HepG2 (cell line): Measurements from ENCODE around the gene BRD3. TPM values are rescaled to one million over a fixed set of nuclear protein-coding genes. Genes with fewer than 3 reads are reported as not detected.

Experiments
- DNMT1 ChIP-seq: sonication (generic); formaldehyde crosslinking; IDR thresholded peaks from 2 replicates; pipeline ENCODE4 v1.5.1; 2020; ENCODE audit warnings: mild to moderate bottlenecking, missing genetic modification reagents
- JUNB ChIP-seq: sonication (generic); formaldehyde crosslinking; IDR thresholded peaks from 2 replicates; pipeline ENCODE4 v1.8.0; 2022; ENCODE audit warnings: missing genetic modification reagents, mild to moderate bottlenecking, borderline replicate concordance
- MIER3 ChIP-seq: IDR thresholded peaks from 2 replicates; pipeline ENCODE4 v1.6.1; 2016; ENCODE audit warnings: missing compliant biosample characterization, borderline replicate concordance
- NR1H2 ChIP-seq: sonication (generic); formaldehyde crosslinking; IDR thresholded peaks from 2 replicates; pipeline ENCODE4 v1.8.1; 2022; ENCODE audit warnings: low read depth, missing genetic modification reagents, borderline replicate concordance
- RFXANK ChIP-seq: IDR thresholded peaks from 2 replicates; pipeline ENCODE4 v1.6.1; 2016
- TARDBP ChIP-seq: sonication (generic); formaldehyde crosslinking; IDR thresholded peaks from 2 replicates; pipeline ENCODE4 v1.8.0; 2022; ENCODE audit warnings: mild to moderate bottlenecking, missing genetic modification reagents
- TERF1 ChIP-seq: sonication (generic); formaldehyde crosslinking; IDR thresholded peaks from 2 replicates; pipeline ENCODE4 v1.8.0; 2022; ENCODE audit warnings: mild to moderate bottlenecking, missing genetic modification reagents, moderate library complexity
- YEATS4 ChIP-seq: sonication (generic); formaldehyde crosslinking; IDR thresholded peaks from 2 replicates; pipeline ENCODE4 v1.4.0; 2020; ENCODE audit warnings: missing genetic modification reagents, borderline replicate concordance
- ZMYM3 ChIP-seq: sonication (generic); formaldehyde crosslinking; IDR thresholded peaks from 2 replicates; pipeline ENCODE4 v1.5.1; 2020; ENCODE audit warnings: mild to moderate bottlenecking, missing genetic modification reagents
- ZNF10 ChIP-seq: sonication (generic); formaldehyde crosslinking; IDR thresholded peaks from 2 replicates; pipeline ENCODE4 v1.4.0; 2020; ENCODE audit warnings: mild to moderate bottlenecking, low read depth, missing genetic modification reagents, borderline replicate concordance
- ZNF234 ChIP-seq: sonication (generic); formaldehyde crosslinking; conservative IDR thresholded peaks from 2 replicates; pipeline ENCODE4 v1.5.1; 2020; ENCODE audit warnings: mild to moderate bottlenecking, missing genetic modification reagents
- ZNF484 ChIP-seq: sonication (generic); formaldehyde crosslinking; IDR thresholded peaks from 2 replicates; pipeline ENCODE4 v1.5.1; 2020; ENCODE audit warnings: mild to moderate bottlenecking, low read depth, missing genetic modification reagents, borderline replicate concordance
- ZNF513 ChIP-seq: sonication (generic); formaldehyde crosslinking; conservative IDR thresholded peaks from 2 replicates; pipeline ENCODE4 v1.5.0; 2020; ENCODE audit warnings: missing genetic modification reagents
- ZUFSP ChIP-seq: sonication (generic); formaldehyde crosslinking; IDR thresholded peaks from 2 replicates; pipeline ENCODE4 v1.9.0; 2021; ENCODE audit warnings: missing genetic modification reagents, mild to moderate bottlenecking, borderline replicate concordance
- polyA plus RNA-seq, 8 experiments: library from polyadenylated mRNA; depleted of rRNA in 3 of 8; stranded (reverse) in 7 of 8; unstranded in 1 of 8; fragments of >200 nt; fragmentation: Illumina TruSeq in 4 of 8; extraction: Trizol in 4 of 8; gene quantifications; 2 replicates each; pipeline versions ENCODE4 v1.2.1 to v1.2.3, GENCODE V29; 2011 to 2016; ENCODE audit warnings: low read depth in 4 of 8, missing spikeins in 1 of 8, mixed read lengths in 1 of 8; ENCODE audit not compliant: insufficient read depth in 1 of 8
- total RNA-seq, 5 experiments: library from RNA; depleted of rRNA; stranded (reverse); fragments of >200 nt; fragmentation: Illumina TruSeq; extraction: Trizol; gene quantifications; 2 replicates each; pipeline ENCODE4 v1.2.3, GENCODE V29; 2016; ENCODE audit warnings: low read depth in 1 of 5
- TF ChIP-seq, protein P1 (sequence below): sonication (generic); formaldehyde crosslinking; conservative IDR thresholded peaks from 2 replicates; pipeline ENCODE4 v1.4.0; 2020; ENCODE audit warnings: mild to moderate bottlenecking, missing genetic modification reagents, moderate library complexity
- TF ChIP-seq, protein P2 (sequence below): sonication (generic); formaldehyde crosslinking; IDR thresholded peaks from 2 replicates; pipeline ENCODE4 v1.5.0; 2020; ENCODE audit warnings: missing genetic modification reagents, mild to moderate bottlenecking, borderline replicate concordance
- TF ChIP-seq, protein P3 (sequence below): sonication (generic); formaldehyde crosslinking; conservative IDR thresholded peaks from 2 replicates; pipeline ENCODE4 v1.4.0; 2020; ENCODE audit warnings: missing genetic modification reagents

BRD3 gene
- total and polyA plus RNA-seq, 2 of the 13 experiments (the other 11 are each of a cell fraction or from before 2014, with no cell fraction given) = 5.9 to 12.9 TPM

- TF ChIP-seq, protein P1, sequence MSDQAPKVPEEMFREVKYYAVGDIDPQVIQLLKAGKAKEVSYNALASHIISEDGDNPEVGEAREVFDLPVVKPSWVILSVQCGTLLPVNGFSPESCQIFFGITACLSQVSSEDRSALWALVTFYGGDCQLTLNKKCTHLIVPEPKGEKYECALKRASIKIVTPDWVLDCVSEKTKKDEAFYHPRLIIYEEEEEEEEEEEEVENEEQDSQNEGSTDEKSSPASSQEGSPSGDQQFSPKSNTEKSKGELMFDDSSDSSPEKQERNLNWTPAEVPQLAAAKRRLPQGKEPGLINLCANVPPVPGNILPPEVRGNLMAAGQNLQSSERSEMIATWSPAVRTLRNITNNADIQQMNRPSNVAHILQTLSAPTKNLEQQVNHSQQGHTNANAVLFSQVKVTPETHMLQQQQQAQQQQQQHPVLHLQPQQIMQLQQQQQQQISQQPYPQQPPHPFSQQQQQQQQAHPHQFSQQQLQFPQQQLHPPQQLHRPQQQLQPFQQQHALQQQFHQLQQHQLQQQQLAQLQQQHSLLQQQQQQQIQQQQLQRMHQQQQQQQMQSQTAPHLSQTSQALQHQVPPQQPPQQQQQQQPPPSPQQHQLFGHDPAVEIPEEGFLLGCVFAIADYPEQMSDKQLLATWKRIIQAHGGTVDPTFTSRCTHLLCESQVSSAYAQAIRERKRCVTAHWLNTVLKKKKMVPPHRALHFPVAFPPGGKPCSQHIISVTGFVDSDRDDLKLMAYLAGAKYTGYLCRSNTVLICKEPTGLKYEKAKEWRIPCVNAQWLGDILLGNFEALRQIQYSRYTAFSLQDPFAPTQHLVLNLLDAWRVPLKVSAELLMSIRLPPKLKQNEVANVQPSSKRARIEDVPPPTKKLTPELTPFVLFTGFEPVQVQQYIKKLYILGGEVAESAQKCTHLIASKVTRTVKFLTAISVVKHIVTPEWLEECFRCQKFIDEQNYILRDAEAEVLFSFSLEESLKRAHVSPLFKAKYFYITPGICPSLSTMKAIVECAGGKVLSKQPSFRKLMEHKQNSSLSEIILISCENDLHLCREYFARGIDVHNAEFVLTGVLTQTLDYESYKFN = no peak
- TF ChIP-seq MIER3 (no peak), ZMYM3 (CRISPR knock-in tag) (no peak), JUNB (CRISPR knock-in tag) (no peak), ZUFSP (CRISPR knock-in tag) (no peak), RFXANK (CRISPR knock-in tag) (no peak), TERF1 (no peak), ZNF234 (no peak), DNMT1 (CRISPR knock-in tag) (no peak), ZNF484 (CRISPR knock-in tag) (no peak), TARDBP (CRISPR knock-in tag) (no peak), ZNF513 (no peak), ZNF10 (CRISPR knock-in tag) (no peak), NR1H2 (CRISPR knock-in tag) (no peak), YEATS4 (CRISPR knock-in tag) (peak; percentile 57)
- TF ChIP-seq, protein P2, sequence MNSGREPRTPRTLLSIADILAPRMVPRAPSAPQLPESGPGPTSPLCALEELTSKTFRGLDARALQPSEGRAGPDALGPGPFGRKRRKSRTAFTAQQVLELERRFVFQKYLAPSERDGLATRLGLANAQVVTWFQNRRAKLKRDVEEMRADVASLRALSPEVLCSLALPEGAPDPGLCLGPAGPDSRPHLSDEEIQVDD (CRISPR knock-in tag) = no peak
- TF ChIP-seq, protein P3, sequence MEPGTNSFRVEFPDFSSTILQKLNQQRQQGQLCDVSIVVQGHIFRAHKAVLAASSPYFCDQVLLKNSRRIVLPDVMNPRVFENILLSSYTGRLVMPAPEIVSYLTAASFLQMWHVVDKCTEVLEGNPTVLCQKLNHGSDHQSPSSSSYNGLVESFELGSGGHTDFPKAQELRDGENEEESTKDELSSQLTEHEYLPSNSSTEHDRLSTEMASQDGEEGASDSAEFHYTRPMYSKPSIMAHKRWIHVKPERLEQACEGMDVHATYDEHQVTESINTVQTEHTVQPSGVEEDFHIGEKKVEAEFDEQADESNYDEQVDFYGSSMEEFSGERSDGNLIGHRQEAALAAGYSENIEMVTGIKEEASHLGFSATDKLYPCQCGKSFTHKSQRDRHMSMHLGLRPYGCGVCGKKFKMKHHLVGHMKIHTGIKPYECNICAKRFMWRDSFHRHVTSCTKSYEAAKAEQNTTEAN (CRISPR knock-in tag) = no peak
These were observed 42.0 kb downstream of the BRD3 start (continued) for GRCh38 chr9:134025606-134026541.
